Stimulated activated CD8-positive, alpha-beta memory T cell treated with anti-CD3 and anti-CD28 coated beads, Interleukin-7, amount 100 ng/mL, for 4 hours (primary cell): Measurements from ENCODE around the gene RBM26.

Experiments used
- DNase-seq, 2 donors: peaks; one replicate each; pipeline ENCODE4 v3.0.0-alpha.2; 2020; ENCODE audit warnings: low read depth in 2 of 2

Gene RBM26, protein sequence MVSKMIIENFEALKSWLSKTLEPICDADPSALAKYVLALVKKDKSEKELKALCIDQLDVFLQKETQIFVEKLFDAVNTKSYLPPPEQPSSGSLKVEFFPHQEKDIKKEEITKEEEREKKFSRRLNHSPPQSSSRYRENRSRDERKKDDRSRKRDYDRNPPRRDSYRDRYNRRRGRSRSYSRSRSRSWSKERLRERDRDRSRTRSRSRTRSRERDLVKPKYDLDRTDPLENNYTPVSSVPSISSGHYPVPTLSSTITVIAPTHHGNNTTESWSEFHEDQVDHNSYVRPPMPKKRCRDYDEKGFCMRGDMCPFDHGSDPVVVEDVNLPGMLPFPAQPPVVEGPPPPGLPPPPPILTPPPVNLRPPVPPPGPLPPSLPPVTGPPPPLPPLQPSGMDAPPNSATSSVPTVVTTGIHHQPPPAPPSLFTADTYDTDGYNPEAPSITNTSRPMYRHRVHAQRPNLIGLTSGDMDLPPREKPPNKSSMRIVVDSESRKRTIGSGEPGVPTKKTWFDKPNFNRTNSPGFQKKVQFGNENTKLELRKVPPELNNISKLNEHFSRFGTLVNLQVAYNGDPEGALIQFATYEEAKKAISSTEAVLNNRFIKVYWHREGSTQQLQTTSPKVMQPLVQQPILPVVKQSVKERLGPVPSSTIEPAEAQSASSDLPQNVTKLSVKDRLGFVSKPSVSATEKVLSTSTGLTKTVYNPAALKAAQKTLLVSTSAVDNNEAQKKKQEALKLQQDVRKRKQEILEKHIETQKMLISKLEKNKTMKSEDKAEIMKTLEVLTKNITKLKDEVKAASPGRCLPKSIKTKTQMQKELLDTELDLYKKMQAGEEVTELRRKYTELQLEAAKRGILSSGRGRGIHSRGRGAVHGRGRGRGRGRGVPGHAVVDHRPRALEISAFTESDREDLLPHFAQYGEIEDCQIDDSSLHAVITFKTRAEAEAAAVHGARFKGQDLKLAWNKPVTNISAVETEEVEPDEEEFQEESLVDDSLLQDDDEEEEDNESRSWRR

DNA sequence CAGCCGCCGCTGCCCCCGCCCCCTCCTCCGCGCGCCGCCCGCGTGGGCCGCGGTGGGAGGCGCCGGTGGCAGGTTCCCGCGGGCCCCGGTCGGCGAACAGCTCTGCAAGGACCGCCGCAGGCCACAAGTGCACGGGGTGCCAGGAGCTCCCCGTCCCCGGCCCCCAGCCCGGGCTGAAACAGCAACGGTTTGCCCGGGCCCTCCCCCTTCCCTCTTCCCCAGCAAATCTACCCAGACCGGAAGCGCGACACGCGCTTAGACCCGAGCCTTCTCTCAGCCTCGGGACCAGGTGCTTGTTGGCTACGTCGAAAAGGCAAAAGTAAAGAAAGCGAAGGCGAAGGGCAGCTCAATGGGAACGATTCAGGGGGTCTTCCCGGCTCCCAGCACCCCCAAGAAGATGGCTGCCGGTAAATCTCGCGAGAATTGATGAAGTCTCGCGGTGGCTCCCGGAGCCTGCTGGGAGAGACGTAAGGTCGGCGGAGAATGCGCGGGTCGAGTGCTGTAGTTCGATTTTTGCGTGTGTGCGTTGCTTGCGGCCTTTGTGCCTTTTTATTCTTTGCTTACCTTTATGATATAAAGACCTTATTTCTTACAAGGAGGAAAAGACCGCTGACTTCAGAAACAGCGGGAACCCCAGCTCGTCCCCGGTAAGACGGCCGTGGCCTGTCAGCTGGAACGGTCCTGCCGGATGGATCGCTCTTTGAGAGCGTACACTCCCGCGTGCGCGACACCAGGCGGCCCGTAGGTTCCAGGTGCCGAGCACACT, at the start of gene RBM26:
Gene RBM26 (minus strand): TSS at position 425 of the 766 bp plus-strand sequence. CDS start 481 bp downstream, outside the sequence.
- DNase-seq = peak; percentile 86 to 88

- DNase-seq = no peak
These were observed 49.3 kb upstream of the RBM26 start for GRCh38 chr13:79455331-79455730.

GRCh38 chr13:79452239-79452913, 46.3 kb upstream of the RBM26 start:
- no peak for DNase-seq

DNA sequence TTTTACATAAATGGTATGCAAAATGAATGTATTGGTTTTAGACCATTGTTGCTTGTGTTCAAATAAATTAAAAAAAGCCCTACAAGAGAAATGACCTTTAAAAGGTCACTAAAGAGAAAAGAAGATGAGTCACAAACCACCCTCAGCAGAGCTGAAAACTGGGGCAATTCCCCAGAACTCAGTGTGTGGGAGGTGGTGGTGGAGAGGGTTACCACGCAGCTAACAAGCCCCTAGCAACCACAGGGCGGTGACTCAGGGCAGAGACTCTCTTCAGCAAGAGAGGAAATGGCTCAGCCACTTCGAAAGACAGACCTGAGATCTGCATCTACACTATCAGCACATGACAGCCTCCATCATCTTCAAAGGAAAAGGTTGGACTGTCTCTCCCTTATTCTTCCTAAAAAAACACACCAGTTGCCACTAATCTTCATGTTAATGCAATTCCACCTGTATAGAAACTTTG, 45.5 kb upstream of the RBM26 start:
- DNase-seq = peak; percentile 91 to 96

- no peak for DNase-seq
These were observed 44.1 kb upstream of the RBM26 start for GRCh38 chr13:79450110-79450509.

- DNase-seq = no peak
These were observed 42.4 kb upstream of the RBM26 start for GRCh38 chr13:79448413-79448812.

GRCh38 chr13:79447741-79448140, 41.7 kb upstream of the RBM26 start:
- no peak for DNase-seq

DNA sequence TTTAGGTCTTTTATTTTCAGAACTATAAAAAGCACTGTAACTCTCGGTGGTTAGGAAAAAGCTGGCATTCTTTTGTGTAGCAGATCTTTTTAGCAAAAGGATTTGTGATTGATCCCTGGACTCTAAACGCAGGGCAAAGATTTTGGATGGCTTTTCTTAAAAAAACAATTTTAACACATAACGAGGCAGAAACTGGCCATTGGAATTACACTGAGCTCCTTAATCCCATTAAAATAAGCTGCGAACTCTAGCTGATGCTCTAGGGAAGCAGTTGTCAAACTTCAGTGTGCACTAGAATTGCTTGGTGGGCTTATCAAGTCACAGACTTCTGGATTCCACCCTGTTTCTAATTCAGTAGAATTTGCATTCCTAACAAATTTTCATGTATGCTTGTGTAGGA, 41.1 kb upstream of the RBM26 start:
- DNase-seq = no peak

- DNase-seq = no peak
These were observed 40.1 kb upstream of the RBM26 start for GRCh38 chr13:79445968-79446645.

DNA sequence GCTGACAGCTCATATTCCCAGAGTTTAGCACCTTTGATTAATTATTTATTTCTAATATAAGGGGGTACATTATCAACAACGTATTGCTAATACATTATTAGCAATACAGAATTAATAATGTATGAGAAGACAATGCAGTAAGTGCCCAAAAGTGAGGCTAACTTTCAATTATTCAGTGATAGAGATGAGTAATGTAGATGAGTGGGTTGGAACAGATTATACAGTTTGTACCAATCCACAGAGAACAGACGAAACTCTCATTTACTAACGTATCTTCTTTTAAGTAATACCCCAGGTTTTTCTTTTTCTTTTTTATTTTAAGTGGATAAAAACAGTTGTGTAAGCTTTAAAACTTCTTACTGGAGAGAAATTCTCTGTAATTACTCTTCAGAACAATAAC, 36.7 kb upstream of the RBM26 start:
- no peak for DNase-seq

DNA sequence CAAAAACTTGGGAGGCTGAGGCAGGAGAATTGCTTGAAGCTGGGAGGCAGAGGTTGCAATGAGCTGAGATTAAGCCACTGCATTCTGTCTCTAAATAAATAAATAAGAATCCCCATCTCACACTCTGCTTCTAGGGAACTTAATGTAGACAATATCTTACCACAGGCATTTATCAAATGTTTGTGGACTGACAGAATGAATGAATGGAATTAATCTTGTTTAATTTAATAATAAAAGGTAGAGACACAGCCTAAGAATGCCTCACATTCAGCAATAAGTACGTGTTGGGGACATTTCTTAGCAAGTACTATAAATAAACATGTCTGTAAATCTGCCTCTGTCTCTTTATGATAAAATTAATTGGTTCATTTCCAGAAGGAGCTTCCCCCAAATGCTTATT, 36.2 kb upstream of the RBM26 start:
- DNase-seq = no peak

DNA sequence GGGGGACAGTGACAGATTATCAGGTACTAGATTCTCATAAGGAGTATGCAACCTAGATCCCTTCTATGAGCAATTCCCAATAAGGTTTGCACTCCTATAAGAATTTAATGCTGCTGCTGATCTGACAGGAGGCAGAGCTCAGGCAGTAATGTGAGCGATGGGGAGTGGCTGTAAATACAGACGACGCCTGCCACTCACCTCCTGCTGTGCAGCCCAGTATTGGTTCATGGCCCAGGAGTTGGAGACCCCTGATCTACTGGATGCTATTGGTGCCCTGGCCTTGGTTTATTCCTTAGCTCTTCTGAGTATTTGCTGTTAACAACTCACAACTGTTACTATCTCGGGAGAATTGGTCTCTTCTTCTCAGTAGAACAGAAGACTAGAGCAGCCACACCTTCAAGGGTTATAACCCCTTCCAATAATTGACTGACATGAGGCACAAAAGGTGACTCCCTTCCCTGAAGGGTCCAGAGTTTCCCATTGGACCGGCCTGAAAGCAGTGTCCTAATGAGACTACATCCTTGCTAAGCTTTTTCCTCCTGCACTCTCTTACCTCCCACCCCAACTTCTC, 35.0 kb upstream of the RBM26 start:
- DNase-seq = no peak

- no peak for DNase-seq
These were observed 33.2 kb upstream of the RBM26 start for GRCh38 chr13:79439275-79439674.

DNA sequence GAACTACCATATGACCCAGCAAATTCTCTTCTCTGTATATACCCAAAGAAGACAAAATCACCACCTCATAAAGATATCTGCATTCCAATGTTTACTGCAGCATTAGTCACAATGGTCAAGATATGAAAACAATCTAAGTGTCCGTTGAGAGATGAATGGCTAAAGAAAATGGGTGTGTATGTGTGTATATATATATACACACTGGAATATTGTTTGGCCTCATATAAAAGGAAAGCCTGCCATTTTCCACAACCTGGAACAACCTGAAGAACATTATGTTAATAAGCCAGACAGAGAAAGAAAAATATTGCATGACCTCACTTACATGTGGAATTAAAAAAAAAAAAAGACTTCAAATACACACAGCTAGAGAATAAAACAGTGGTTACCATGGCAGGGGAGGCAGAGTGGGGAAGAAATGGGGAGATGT, 29.5 kb upstream of the RBM26 start:
- DNase-seq = no peak

- DNase-seq = no peak
These were observed 28.5 kb upstream of the RBM26 start for GRCh38 chr13:79434556-79434955.

DNA sequence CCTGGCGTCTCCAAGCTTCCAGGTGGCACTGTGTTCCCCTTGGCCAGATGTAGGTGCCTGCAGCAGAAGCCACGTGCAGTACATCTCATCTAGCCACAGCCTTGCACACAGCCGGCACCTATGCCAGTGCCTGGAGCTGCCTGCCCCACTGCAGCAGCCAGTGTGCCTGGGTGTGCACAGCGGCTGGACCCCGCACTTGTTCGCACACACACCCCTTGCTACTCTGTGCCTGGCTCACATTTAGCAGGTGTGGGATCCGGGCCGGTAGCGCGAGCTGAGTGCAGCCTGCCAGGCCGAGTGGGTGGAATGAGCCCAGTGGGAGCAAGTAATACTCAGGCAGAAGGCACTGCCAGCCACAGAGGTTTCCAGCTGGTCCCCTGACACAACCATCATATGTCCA, 26.9 kb upstream of the RBM26 start:
- DNase-seq = no peak

DNA sequence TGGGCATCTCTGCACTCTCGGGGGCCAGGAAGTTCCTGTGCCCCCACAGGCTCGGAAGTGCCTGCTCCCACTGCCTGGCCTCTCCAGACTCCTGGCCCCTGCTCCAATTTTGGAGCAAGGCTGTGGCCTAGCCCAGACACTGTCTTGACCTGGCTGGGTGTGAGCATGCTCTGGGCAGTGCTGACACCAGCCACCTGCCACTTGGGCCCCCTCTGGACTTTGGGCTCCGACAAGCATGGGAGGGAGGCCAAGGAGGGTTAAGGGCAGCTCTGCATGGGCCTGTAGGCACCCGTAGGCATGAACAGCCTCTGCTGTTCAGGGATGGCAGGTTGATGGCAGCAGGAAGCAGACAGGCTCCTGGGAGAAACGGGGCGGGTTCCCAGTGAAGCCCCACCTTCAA, 26.0 kb upstream of the RBM26 start:
- DNase-seq = no peak

DNA sequence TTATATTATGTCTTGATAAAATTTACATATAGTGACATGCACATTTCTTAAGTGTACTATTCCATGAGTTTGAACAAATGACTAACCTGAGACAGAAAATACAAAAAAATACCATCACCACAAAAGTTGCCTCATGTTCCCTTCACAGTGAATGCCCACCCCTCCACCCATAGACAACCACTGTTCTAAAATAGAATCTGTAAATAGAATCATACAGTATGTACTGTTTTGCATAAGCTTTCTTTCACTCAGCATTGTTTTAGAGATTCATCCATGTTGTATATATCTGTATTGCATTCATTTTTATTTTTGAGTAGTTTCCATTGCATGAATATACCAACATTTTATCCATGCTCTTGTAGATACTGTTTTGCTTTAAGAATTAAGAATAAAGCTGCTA, 23.3 kb upstream of the RBM26 start:
- DNase-seq = no peak

GRCh38 chr13:79427883-79428282, 21.8 kb upstream of the RBM26 start:
- no peak for DNase-seq

GRCh38 chr13:79427265-79427664, 21.2 kb upstream of the RBM26 start:
- no peak for DNase-seq
